Measurements from ENCODE around the gene LY6G6C. TPM values are rescaled to one million over a fixed set of nuclear protein-coding genes. Genes with fewer than 3 reads are reported as not detected.

Gene LY6G6C
- total and polyA plus RNA-seq, 7 experiments from 2014 or later, result 1.2 TPM; not detected in 6

DNA sequence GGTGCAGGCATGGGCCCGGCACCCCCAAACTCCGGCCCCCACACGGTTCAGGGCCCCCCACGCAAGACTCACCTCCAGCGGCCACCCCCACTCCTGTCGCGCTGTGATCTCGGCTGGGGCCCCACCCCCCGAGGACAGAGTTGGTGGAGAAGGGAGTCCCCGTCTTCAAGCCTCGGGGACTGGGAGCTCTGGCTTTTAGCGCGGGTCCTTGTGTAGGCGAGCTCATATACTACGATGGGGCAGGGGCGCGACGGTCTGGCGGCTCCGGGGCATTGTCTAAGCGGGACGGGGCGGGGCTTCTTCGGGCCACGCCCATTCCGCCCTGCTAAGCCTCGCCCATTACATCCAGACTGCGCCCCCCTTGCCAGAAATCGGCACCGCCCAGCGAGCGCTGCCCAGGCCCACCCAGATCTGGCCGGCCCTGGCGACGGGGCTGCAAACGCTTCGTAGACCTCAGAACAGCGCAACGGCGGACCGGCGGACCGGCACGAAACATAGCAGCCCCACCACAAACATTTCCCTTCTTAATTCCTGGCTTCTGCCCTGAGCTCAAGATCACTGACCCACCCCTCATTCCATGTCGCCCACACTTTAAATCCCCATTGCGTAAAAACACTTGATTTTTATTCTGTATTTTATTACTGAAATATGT is 8.6 kb upstream of the LY6G6C start:
- CTCF ChIA-PET, result interaction anchor here (0.6 to 4.2 kb wide), 18 partner anchors 9 to 398 kb away, joined by 3 to 30 read pairs (median 6); partner anchors contain the start of genes ATF6B, HSPA1A, HSPA1B and HSPA1L
- intact Hi-C loops (cut with micrococcal nuclease), result loop anchor here (1.0 to 10.0 kb wide), 13 partner anchors 8 to 1475 kb away; partner anchors contain the start of genes ABHD16A (in 1 of the 2), DXO (in 1 of the 2), EHMT2 (in 1 of the 2) and HSD17B8 (in 1 of the 2)
- peak overlapping the region; percentile 30 to 96 (median 78) for H3K27ac Mint-ChIP-seq
- H3K36me3 Mint-ChIP-seq, result peaks cover 4 to 48% (median 8%) of the 10 kb centered on the region in 5 donors
- POLR2A ChIA-PET, result interaction anchor here (0.9 to 4.6 kb wide), 12 partner anchors 8 to 162 kb away, joined by 3 to 33 read pairs (median 4); partner anchors contain the start of genes HSPA1A, HSPA1B, HSPA1L and LSM2
- no peaks in the 10 kb centered on the region for H3K27me3 ChIP-seq (ENCODE audit: control insufficient read depth in 2 of 2, insufficient read depth in 2 of 2, low read length in 2 of 2)
- no peaks in the 10 kb centered on the region for H3K9me3 ChIP-seq (ENCODE audit: control insufficient read depth in 2 of 3, low read length in 3 of 3)
- H3K36me3 ChIP-seq (ENCODE audit: control insufficient read depth in 2 of 3, insufficient read depth in 3 of 3, low read length in 3 of 3), result peaks cover 5 to 25% (median 13%) of the 10 kb centered on the region in 3 experiments
- DNase-seq (peak; percentile 51 to 75 (median 63)), ATAC-seq (peak; percentile 70)
- H3K4me1 Mint-ChIP-seq, result peaks cover 20 to 70% (median 60%) of the 10 kb centered on the region in 7 donors
- peak overlapping the region; percentile 65 for H3K27ac ChIP-seq (ENCODE audit: low read depth, low read length)
- H3K9me3 Mint-ChIP-seq, result peaks cover 0 to 1% (median 0%) of the 10 kb centered on the region in 11 donors
- H3K4me3 Mint-ChIP-seq, result peak overlapping the region; percentile 83 to 100 (median 97)
- H3K4me3 ChIP-seq (ENCODE audit: low read length), result peak overlapping the region; percentile 92
- H3K4me1 ChIP-seq (ENCODE audit: control insufficient read depth in 2 of 2, insufficient read depth in 2 of 2, low read length in 2 of 2), result peaks cover 21 to 24% of the 10 kb centered on the region in 2 donors
- H3K27me3 Mint-ChIP-seq, result no peaks in the 10 kb centered on the region

DNA sequence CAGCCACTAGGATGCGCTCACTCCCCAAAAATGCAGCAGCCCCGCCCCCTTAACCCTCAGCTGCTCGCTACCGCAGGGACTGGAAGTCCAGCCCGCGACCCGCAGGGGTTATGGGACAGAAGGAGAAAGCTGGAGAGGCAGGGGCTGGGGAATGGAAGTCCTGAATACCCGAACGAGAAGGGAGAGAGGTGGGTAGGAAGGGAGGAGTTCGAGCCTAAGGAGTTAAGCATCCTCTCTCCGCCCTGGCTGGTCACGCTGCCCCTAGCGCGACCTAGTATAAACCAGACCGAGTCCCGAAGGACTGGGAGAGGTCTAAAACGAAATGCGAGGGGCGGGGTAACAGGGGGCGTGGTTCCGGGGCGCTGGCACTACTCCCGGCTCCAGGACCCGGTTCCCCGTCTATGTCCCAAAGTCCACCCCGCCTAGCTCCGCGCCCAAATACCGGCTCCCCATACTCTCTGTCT is 8.0 kb upstream of the LY6G6C start:
- peak overlapping the region; percentile 92 for H3K4me3 ChIP-seq (ENCODE audit: low read length)
- Mint-ChIP-seq H3K27me3 (no peaks in the 10 kb centered on the region), H3K9me3 (peaks cover 0 to 1% (median 0%) of the 10 kb centered on the region in 11 donors), H3K36me3 (peaks cover 4 to 43% (median 8%) of the 10 kb centered on the region in 5 donors), H3K4me3 (peak overlapping the region; percentile 83 to 100 (median 97)), H3K27ac (peak overlapping the region; percentile 78 to 96 (median 89)), H3K4me1 (peaks cover 20 to 65% (median 55%) of the 10 kb centered on the region in 7 donors)
- ChIA-PET CTCF (interaction anchor here (0.6 to 4.2 kb wide), 20 partner anchors 9 to 399 kb away, joined by 3 to 30 read pairs (median 6); partner anchors contain the start of genes ATF6B, HSPA1A, HSPA1B and HSPA1L), POLR2A (interaction anchor here (0.9 to 4.6 kb wide), 11 partner anchors 9 to 161 kb away, joined by 3 to 33 read pairs (median 4); partner anchors contain the start of genes HSPA1A, HSPA1B, HSPA1L and LSM2)
- ATAC-seq, result peak; percentile 78
- DNase-seq, result peak; percentile 66 to 82 (median 77)
- H3K36me3 ChIP-seq (ENCODE audit: control insufficient read depth in 2 of 3, insufficient read depth in 3 of 3, low read length in 3 of 3), result peaks cover 5 to 25% (median 13%) of the 10 kb centered on the region in 3 experiments
- intact Hi-C loops (cut with micrococcal nuclease), result loop anchor here (1.0 to 2.0 kb wide), 11 partner anchors 9 to 229 kb away; partner anchors contain the start of genes ABHD16A (in 1 of the 2), EHMT2 (in 1 of the 2), HSPA1B (in 1 of the 2) and LY6G5C (in 1 of the 2)
- no peaks in the 10 kb centered on the region for H3K9me3 ChIP-seq (ENCODE audit: control insufficient read depth in 2 of 3, low read length in 3 of 3)
- H3K27me3 ChIP-seq (ENCODE audit: control insufficient read depth in 2 of 2, insufficient read depth in 2 of 2, low read length in 2 of 2), result no peaks in the 10 kb centered on the region
- peak overlapping the region; percentile 65 for H3K27ac ChIP-seq (ENCODE audit: low read depth, low read length)
- peaks cover 18 to 20% of the 10 kb centered on the region in 2 donors for H3K4me1 ChIP-seq (ENCODE audit: control insufficient read depth in 2 of 2, insufficient read depth in 2 of 2, low read length in 2 of 2)

DNA sequence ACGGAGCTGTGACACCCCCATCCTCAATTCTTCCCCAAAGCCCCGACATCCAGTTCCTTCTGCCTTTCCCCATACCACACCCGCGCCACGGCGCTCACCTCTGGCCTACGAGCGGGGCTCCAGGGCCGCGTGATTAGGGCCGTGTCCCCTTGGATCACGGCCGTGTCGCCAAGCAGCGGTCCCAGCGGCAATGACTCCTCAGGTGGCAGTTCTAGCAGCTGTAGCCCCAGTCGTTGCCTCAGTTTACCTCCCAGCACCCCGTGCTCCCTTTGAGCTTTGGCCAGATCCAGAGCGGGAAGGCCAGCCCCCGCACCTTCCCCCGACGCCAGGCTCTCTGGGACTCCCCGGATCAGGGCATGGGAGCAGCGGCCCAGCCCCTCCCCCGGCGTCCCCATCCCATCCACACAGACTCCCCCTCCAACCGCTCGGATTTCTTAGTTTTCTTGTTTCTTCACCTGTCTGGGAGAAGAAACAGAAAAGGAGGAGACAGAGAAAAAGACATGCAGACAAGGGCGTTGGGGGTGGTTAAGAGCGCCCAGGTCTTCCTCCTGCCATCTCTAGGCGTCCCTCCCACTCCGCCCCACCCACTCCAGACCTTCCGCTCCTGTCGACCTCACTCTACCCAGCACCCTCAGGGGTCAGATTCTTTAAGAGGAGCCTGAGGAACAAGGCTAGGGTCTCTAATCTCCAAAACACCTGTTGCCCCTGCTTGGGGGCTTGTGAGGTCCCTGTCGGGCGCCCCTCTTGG is 7.4 kb upstream of the LY6G6C start, which contains the start of gene DDAH2:
TSS of gene DDAH2 (minus strand) at position 533 of the 748 bp plus-strand sequence. CDS start at position 395, 138 bp downstream.
- DNase-seq (no peak), ATAC-seq (peak; percentile 12)
- intact Hi-C loops (cut with micrococcal nuclease), result loop anchor here (1.0 to 2.0 kb wide), 11 partner anchors 9 to 230 kb away; partner anchors contain the start of genes ABHD16A (in 1 of the 2), EHMT2 (in 1 of the 2), HSPA1B (in 1 of the 2) and LY6G5C (in 1 of the 2)
- no peaks in the 10 kb centered on the region for H3K27me3 ChIP-seq (ENCODE audit: control insufficient read depth in 2 of 2, insufficient read depth in 2 of 2, low read length in 2 of 2)
- peak within 1 kb of the TSS; percentile 65 for H3K27ac ChIP-seq (ENCODE audit: low read depth, low read length)
- Mint-ChIP-seq H3K9me3 (peaks cover 0 to 1% (median 0%) of the 10 kb centered on the region in 11 donors), H3K27ac (peak within 1 kb of the TSS; percentile 78 to 96 (median 89)), H3K4me3 (peak within 1 kb of the TSS; percentile 83 to 100 (median 97)), H3K27me3 (no peaks in the 10 kb centered on the region), H3K4me1 (peaks cover 21 to 60% (median 53%) of the 10 kb centered on the region in 7 donors), H3K36me3 (peaks cover 4 to 37% (median 8%) of the 10 kb centered on the region in 5 donors)
- ChIA-PET CTCF (interaction anchor here (0.6 to 4.2 kb wide), 16 partner anchors 10 to 400 kb away, joined by 3 to 30 read pairs (median 6); partner anchors contain the start of genes ATF6B, HSPA1B, LSM2 and MSH5), POLR2A (interaction anchor here (0.9 to 4.6 kb wide), 13 partner anchors 8 to 161 kb away, joined by 3 to 33 read pairs (median 5); partner anchors contain the start of genes HSPA1A, HSPA1B, HSPA1L and LSM2)
- peaks cover 5 to 21% (median 13%) of the 10 kb centered on the region in 3 experiments for H3K36me3 ChIP-seq (ENCODE audit: control insufficient read depth in 2 of 3, insufficient read depth in 3 of 3, low read length in 3 of 3)
- H3K4me1 ChIP-seq (ENCODE audit: control insufficient read depth in 2 of 2, insufficient read depth in 2 of 2, low read length in 2 of 2), result peaks cover 13 to 14% of the 10 kb centered on the region in 2 donors
- H3K9me3 ChIP-seq (ENCODE audit: control insufficient read depth in 2 of 3, low read length in 3 of 3), result no peaks in the 10 kb centered on the region
- peak within 1 kb of the TSS; percentile 92 for H3K4me3 ChIP-seq (ENCODE audit: low read length)

DNA sequence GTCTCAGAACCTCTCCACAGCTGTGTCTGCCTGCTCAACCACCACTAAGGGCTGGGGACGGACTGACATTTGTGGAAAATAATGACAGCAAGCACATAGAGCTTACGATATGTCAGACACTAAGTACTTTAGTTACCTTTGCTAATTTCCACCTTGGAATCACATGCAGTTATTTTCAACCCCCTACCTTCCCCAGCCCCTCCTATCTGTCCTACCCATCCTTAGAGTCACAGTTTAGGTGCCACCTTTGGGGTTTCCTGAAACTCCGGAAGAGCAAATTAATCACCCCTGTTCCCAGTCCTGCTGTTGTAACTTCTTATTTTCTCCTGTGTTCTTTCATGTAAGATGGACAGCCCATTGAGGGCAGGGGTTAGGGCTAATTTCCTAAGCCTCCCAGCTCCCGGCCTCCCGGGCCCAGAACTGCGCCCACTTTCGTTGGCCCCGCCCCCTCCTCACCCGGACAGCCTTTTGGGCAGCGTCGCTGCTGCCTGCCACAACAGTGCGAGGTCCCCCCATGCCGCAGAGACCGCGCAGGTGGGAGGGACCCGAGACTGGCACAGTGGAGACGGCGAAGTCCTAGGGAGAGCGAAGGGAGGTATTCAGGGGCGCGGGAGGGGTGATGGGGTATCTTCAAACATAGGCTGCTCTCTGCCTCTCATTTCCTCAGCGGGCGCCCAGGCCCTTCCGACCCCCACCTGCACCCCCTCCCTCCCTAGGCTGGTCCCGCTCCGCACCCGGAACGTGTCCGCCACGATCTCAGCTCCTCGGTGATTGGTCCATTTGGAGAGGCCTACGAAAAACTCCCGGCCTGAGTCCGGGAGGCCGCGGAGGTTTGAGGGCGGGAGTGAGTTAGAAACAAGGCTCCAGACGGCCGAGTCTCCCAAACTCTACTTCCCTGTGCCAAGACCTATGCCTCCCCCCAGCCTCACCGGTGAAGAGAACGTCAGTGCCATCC is 6.4 kb upstream of the LY6G6C start:
- Histone ChIP-seq H3K9me3 (ENCODE audit: control insufficient read depth in 2 of 3, low read length in 3 of 3) (no peaks in the 10 kb centered on the region), H3K27me3 (ENCODE audit: control insufficient read depth in 2 of 2, insufficient read depth in 2 of 2, low read length in 2 of 2) (no peaks in the 10 kb centered on the region), H3K4me1 (ENCODE audit: control insufficient read depth in 2 of 2, insufficient read depth in 2 of 2, low read length in 2 of 2) (peaks cover 9 to 13% of the 10 kb centered on the region in 2 donors), H3K36me3 (ENCODE audit: control insufficient read depth in 2 of 3, insufficient read depth in 3 of 3, low read length in 3 of 3) (peaks cover 5 to 13% (median 13%) of the 10 kb centered on the region in 3 experiments), H3K27ac (ENCODE audit: low read depth, low read length) (peak overlapping the region; percentile 1), H3K4me3 (ENCODE audit: low read length) (no peak overlapping the region)
- peak overlapping the region; percentile 68 to 100 (median 94) for H3K4me3 Mint-ChIP-seq
- CTCF ChIA-PET, result interaction anchor here (1.2 to 4.2 kb wide), 6 partner anchors 8 to 224 kb away, joined by 3 to 30 read pairs (median 14); partner anchors contain the start of genes MSH5 and VARS1
- intact Hi-C loops (cut with micrococcal nuclease), result loop anchor here in 1 of 2 donors (2.0 kb wide), 2 partner anchors 89 to 231 kb away; partner anchors contain the start of genes NELFE and SKIC2
- no peaks in the 10 kb centered on the region for H3K27me3 Mint-ChIP-seq
- peak overlapping the region; percentile 36 to 85 (median 63) for H3K27ac Mint-ChIP-seq
- ATAC-seq (peak; percentile 10), DNase-seq (peak in 1 of 9 donors; percentile 20)
- peaks cover 0 to 28% (median 5%) of the 10 kb centered on the region in 5 donors for H3K36me3 Mint-ChIP-seq
- no peaks in the 10 kb centered on the region for H3K9me3 Mint-ChIP-seq
- peaks cover 28 to 59% (median 49%) of the 10 kb centered on the region in 7 donors for H3K4me1 Mint-ChIP-seq
- POLR2A ChIA-PET, result interaction anchor here (0.5 to 4.6 kb wide), 11 partner anchors 9 to 111 kb away, joined by 3 to 33 read pairs (median 4); partner anchors contain the start of genes HSPA1B and LSM2

All from naive thymus-derived CD4-positive, alpha-beta T cell (primary cell).